Measurements from ENCODE around the gene PPM1H.

- TF ChIP-seq POLR2A (IDR thresholded peaks at IDR 0.05): no peak
- TF ChIP-seq POLR2AphosphoS5 (IDR thresholded peaks at IDR 0.05): no peak
Observed at GRCh38 chr12:62598846-62599245, 336.1 kb downstream of the PPM1H start.

All from prostate gland (tissue), 1 donor.